Hepatocyte (in vitro differentiated cells): ENCODE results near the gene ZBTB8B. TPM values are rescaled to one million over a fixed set of nuclear protein-coding genes. Genes with fewer than 3 reads are reported as not detected.
A peak's percentile ranks its signal among the peaks of the same experiment; 100 is the strongest.

Experiments
- DNase-seq: peaks from one replicate; pipeline ENCODE4 v3.0.0-alpha.2; 2016; ENCODE audit warnings: low spot score
- H2AFZ ChIP-seq: fragments of 200-600 bp; sonication (generic); 2 replicates; pipeline ENCODE4 v1.6.0; 2016; ENCODE audit warnings: antibody characterized with exemption, mild to moderate bottlenecking
- H3K27ac ChIP-seq: fragments of 200-600 bp; sonication (generic); 2 replicates; pipeline ENCODE4 v1.5.1; 2016; ENCODE audit warnings: mild to moderate bottlenecking
- H3K27me3 ChIP-seq: fragments of 200-600 bp; sonication (generic); 2 replicates; pipeline ENCODE4 v1.6.1; 2016
- H3K36me3 ChIP-seq: fragments of 200-600 bp; sonication (generic); replicated peaks from 2 replicates; pipeline ENCODE4 v1.5.1; 2016; ENCODE audit warnings: low read depth; ENCODE audit not compliant: insufficient read depth
- H3K4me1 ChIP-seq: fragments of 200-600 bp; sonication (generic); 2 replicates; pipeline ENCODE4 v1.5.1; 2016; ENCODE audit warnings: mild to moderate bottlenecking, moderate library complexity; ENCODE audit not compliant: insufficient read depth
- H3K4me2 ChIP-seq: fragments of 200-600 bp; sonication (generic); 2 replicates; pipeline ENCODE4 v1.6.0; 2016
- H3K4me3 ChIP-seq: fragments of 200-600 bp; sonication (generic); 2 replicates; pipeline ENCODE4 v1.5.1; 2016; ENCODE audit warnings: mild to moderate bottlenecking
- H3K79me2 ChIP-seq: fragments of 200-600 bp; sonication (generic); 2 replicates; pipeline ENCODE4 v1.6.0; 2017; ENCODE audit warnings: mild to moderate bottlenecking
- H3K9me2 ChIP-seq: fragments of 200-600 bp; sonication (generic); replicated peaks from 2 replicates; pipeline ENCODE4 v1.6.0; 2017; ENCODE audit warnings: mild to moderate bottlenecking; ENCODE audit not compliant: insufficient read depth
- H3K9me3 ChIP-seq: fragments of 200-600 bp; sonication (generic); 2 replicates; pipeline ENCODE4 v1.5.1; 2016; ENCODE audit warnings: low read depth, mild to moderate bottlenecking
- H4K20me1 ChIP-seq: fragments of 200-600 bp; sonication (generic); 2 replicates; pipeline ENCODE4 v1.6.0; 2016; ENCODE audit warnings: mild to moderate bottlenecking; ENCODE audit not compliant: insufficient read depth, poor library complexity, severe bottlenecking
- CTCF ChIP-seq: fragments of 200-600 bp; sonication (generic); IDR thresholded peaks from 2 replicates; pipeline ENCODE4 v1.5.1; 2016; ENCODE audit warnings: antibody characterized with exemption, mild to moderate bottlenecking; ENCODE audit not compliant: poor library complexity
- EZH2 ChIP-seq: fragments of 200-600 bp; sonication (generic); IDR thresholded peaks from 2 replicates; pipeline ENCODE4 v1.6.1; 2016; ENCODE audit warnings: antibody characterized with exemption, mild to moderate bottlenecking, borderline replicate concordance
- EZH2phosphoT487 ChIP-seq: fragments of 200-600 bp; sonication (generic); IDR thresholded peaks from one replicate; pipeline ENCODE4 v1.6.1; 2018; ENCODE audit warnings: antibody characterized with exemption, mild to moderate bottlenecking, low read depth, moderate library complexity; ENCODE audit not compliant: unreplicated experiment, severe bottlenecking
- WGBS: methylation state at CpG from one replicate; pipeline ENCODE4 v1.1.6; 2016; ENCODE audit warnings: low lambda C conversion rate; ENCODE audit errors: missing lambda C conversion rate; 5-methylcytosine and 5-hydroxymethylcytosine counted together
- polyA plus RNA-seq: library from polyadenylated mRNA; unstranded; fragments of >200 nt; fragmentation: Nextera tagmentation; extraction: Ambion mirVana; gene quantifications from 2 replicates; pipeline ENCODE4 v1.2.1, GENCODE V29; 2016
- total RNA-seq: library from RNA; depleted of rRNA; stranded (reverse); fragments of >200 nt; gene quantifications from 2 replicates; pipeline ENCODE4 v1.2.3, GENCODE V29; 2014

Gene ZBTB8B
- total and polyA plus RNA-seq, 2 experiments from 2014 or later = 0.28 to 0.90 TPM

DNA sequence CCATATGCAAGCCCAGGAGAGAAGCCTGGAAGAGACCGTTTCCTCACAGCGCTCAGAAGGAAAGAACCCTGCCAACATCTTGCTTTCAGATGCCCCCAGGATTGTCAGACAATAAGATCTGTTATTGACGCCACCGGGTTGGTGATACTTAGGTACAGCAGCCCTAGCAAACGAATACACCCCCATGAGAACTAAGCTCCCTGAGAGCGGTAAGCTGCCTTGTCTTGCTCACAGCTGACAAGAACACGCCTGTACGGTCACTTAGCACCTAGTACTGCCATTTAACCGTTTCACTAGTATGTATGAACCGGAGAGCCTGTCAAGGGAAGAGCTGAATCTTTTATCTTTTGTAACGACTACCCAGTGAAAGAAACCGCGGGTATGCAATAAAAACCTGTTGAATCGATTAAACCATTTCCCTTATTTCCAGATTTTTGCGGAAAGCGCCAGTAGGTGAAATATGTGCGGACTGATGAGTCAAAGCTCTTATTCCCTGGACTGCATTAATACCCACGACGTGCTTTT is 619 bp upstream of the ZBTB8B start:
- H3K27ac ChIP-seq = peak overlapping the region; percentile 4
- no peaks in the 10 kb centered on the region for H4K20me1 ChIP-seq
- TF ChIP-seq EZH2 = no peak
- TF ChIP-seq CTCF = no peak
- no peak for TF ChIP-seq EZH2phosphoT487
- H3K9me3 ChIP-seq = no peaks in the 10 kb centered on the region
- H3K36me3 ChIP-seq = no peaks in the 10 kb centered on the region
- 3% methylated on average over 17 of the region's 19 CpGs for WGBS
- peaks cover 7% of the 10 kb centered on the region for H3K27me3 ChIP-seq
- H3K9me2 ChIP-seq = no peaks in the 10 kb centered on the region
- H3K4me3 ChIP-seq = peak overlapping the region; percentile 36
- H3K79me2 ChIP-seq = no peaks in the 10 kb centered on the region
- peak overlapping the region; percentile 77 for H3K4me2 ChIP-seq
- H2AFZ ChIP-seq = peak overlapping the region; percentile 75
- H3K4me1 ChIP-seq = no peaks in the 10 kb centered on the region
- peak; percentile 28 for DNase-seq

GRCh38 chr1:32465578-32465933 is 684 bp downstream of the ZBTB8B start:
- no peaks in the 10 kb centered on the region for H3K9me3 ChIP-seq
- no peaks in the 10 kb centered on the region for H3K79me2 ChIP-seq
- no peaks in the 10 kb centered on the region for H4K20me1 ChIP-seq
- peak overlapping the region; percentile 77 for H3K4me2 ChIP-seq
- DNase-seq = no peak
- H3K36me3 ChIP-seq = no peaks in the 10 kb centered on the region
- no peaks in the 10 kb centered on the region for H3K4me1 ChIP-seq
- no peak for TF ChIP-seq EZH2phosphoT487
- no peak for TF ChIP-seq CTCF
- H3K4me3 ChIP-seq = peak overlapping the region; percentile 36
- H3K27me3 ChIP-seq = peaks cover 7% of the 10 kb centered on the region
- no peaks in the 10 kb centered on the region for H3K9me2 ChIP-seq
- 39% methylated on average over 11 of the region's 11 CpGs for WGBS
- peak overlapping the region; percentile 90 for H2AFZ ChIP-seq
- H3K27ac ChIP-seq = no peak overlapping the region

GRCh38 chr1:32466761-32467160 is 1.9 kb downstream of the ZBTB8B start:
- H3K27ac ChIP-seq = no peak overlapping the region
- H3K79me2 ChIP-seq = no peaks in the 10 kb centered on the region
- no peak for DNase-seq
- no peak overlapping the region for H3K4me2 ChIP-seq
- 93% methylated on average over 4 of the region's 4 CpGs for WGBS
- H3K27me3 ChIP-seq = peaks cover 7% of the 10 kb centered on the region
- no peak for TF ChIP-seq CTCF
- TF ChIP-seq EZH2phosphoT487 = no peak
- no peak for TF ChIP-seq EZH2
- H3K9me2 ChIP-seq = no peaks in the 10 kb centered on the region
- no peaks in the 10 kb centered on the region for H4K20me1 ChIP-seq
- H3K4me3 ChIP-seq = no peak overlapping the region
- H3K4me1 ChIP-seq = no peaks in the 10 kb centered on the region
- no peaks in the 10 kb centered on the region for H3K36me3 ChIP-seq
- H2AFZ ChIP-seq = no peak overlapping the region
- H3K9me3 ChIP-seq = no peaks in the 10 kb centered on the region

- H3K79me2 ChIP-seq = no peaks in the 10 kb centered on the region
- no peak overlapping the region for H3K4me2 ChIP-seq
- H3K27ac ChIP-seq = no peak overlapping the region
- DNase-seq = no peak
- no peaks in the 10 kb centered on the region for H3K36me3 ChIP-seq
- WGBS = 98% methylated on average over 8 of the region's 8 CpGs
- H3K4me1 ChIP-seq = no peaks in the 10 kb centered on the region
- no peak overlapping the region for H3K4me3 ChIP-seq
- TF ChIP-seq CTCF (no peak), EZH2 (no peak), EZH2phosphoT487 (no peak)
- peaks cover 7% of the 10 kb centered on the region for H3K27me3 ChIP-seq
- no peak overlapping the region for H2AFZ ChIP-seq
- no peaks in the 10 kb centered on the region for H3K9me3 ChIP-seq
- no peaks in the 10 kb centered on the region for H3K9me2 ChIP-seq
- H4K20me1 ChIP-seq = no peaks in the 10 kb centered on the region
These were observed 3.9 kb downstream of the ZBTB8B start for GRCh38 chr1:32468791-32469190.
